ENCODE measurements around the gene SLK.

Gene SLK

GRCh38 chr10:104002911-104003310 is 36.0 kb downstream of the SLK start:
- Histone ChIP-seq H3K79me2 (ENCODE audit: insufficient read depth, low read length) (no peaks in the 10 kb centered on the region), H2AFZ (ENCODE audit: low read depth, low read length, severe bottlenecking) (no peak overlapping the region), H3K4me3 (ENCODE audit: insufficient read depth, low read length, poor library complexity, severe bottlenecking) (no peak overlapping the region), H4K20me1 (ENCODE audit: low read depth, low read length) (no peaks in the 10 kb centered on the region), H3F3A (ENCODE audit: insufficient read depth) (no peaks in the 10 kb centered on the region), H3K9me3 (ENCODE audit: insufficient read depth, low read length) (no peaks in the 10 kb centered on the region), H3K9me2 (replicated peaks; ENCODE audit: insufficient read depth, low read length) (no peaks in the 10 kb centered on the region), H3K9ac (ENCODE audit: low read length) (no peak overlapping the region), H3K36me3 (ENCODE audit: low read length) (peaks cover 28% of the 10 kb centered on the region; the same call in 1 of the 2 replicates), H3K4me2 (ENCODE audit: low read depth, low read length, poor library complexity, severe bottlenecking) (no peak overlapping the region), H3K27ac (ENCODE audit: low read depth, low read length) (no peak overlapping the region), H3K27me3 (ENCODE audit: low read length) (no peaks in the 10 kb centered on the region)
- no peak for TF ChIP-seq EZH2phosphoT487 (conservative IDR thresholded peaks at IDR 0.05; ENCODE audit: low read length)

GRCh38 chr10:104005172-104005863 is 38.4 kb downstream of the SLK start:
- Histone ChIP-seq H3F3A (ENCODE audit: insufficient read depth) (no peaks in the 10 kb centered on the region), H3K4me2 (ENCODE audit: low read depth, low read length, poor library complexity, severe bottlenecking) (no peak overlapping the region), H2AFZ (ENCODE audit: low read depth, low read length, severe bottlenecking) (no peak overlapping the region), H3K27me3 (ENCODE audit: low read length) (no peaks in the 10 kb centered on the region), H3K79me2 (ENCODE audit: insufficient read depth, low read length) (no peaks in the 10 kb centered on the region), H3K9ac (ENCODE audit: low read length) (no peak overlapping the region), H4K20me1 (ENCODE audit: low read depth, low read length) (no peaks in the 10 kb centered on the region), H3K9me2 (replicated peaks; ENCODE audit: insufficient read depth, low read length) (no peaks in the 10 kb centered on the region), H3K4me3 (ENCODE audit: insufficient read depth, low read length, poor library complexity, severe bottlenecking) (no peak overlapping the region), H3K9me3 (ENCODE audit: insufficient read depth, low read length) (no peaks in the 10 kb centered on the region), H3K36me3 (ENCODE audit: low read length) (peaks cover 32% of the 10 kb centered on the region; the same call in 1 of the 2 replicates), H3K27ac (ENCODE audit: low read depth, low read length) (no peak overlapping the region)
- TF ChIP-seq CTCF (IDR thresholded peaks at IDR 0.05; ENCODE audit: insufficient read depth, low read length, poor library complexity, severe bottlenecking) (no peak), EZH2phosphoT487 (conservative IDR thresholded peaks at IDR 0.05; ENCODE audit: low read length) (no peak)

GRCh38 chr10:104011904-104012303 is 45.0 kb downstream of the SLK start:
- Histone ChIP-seq H3K27ac (ENCODE audit: low read depth, low read length) (no peak overlapping the region), H3K9me3 (ENCODE audit: insufficient read depth, low read length) (no peaks in the 10 kb centered on the region), H3K4me3 (ENCODE audit: insufficient read depth, low read length, poor library complexity, severe bottlenecking) (no peak overlapping the region), H2AFZ (ENCODE audit: low read depth, low read length, severe bottlenecking) (no peak overlapping the region), H3F3A (ENCODE audit: insufficient read depth) (no peaks in the 10 kb centered on the region), H3K9me2 (replicated peaks; ENCODE audit: insufficient read depth, low read length) (no peaks in the 10 kb centered on the region), H3K9ac (ENCODE audit: low read length) (no peak overlapping the region), H4K20me1 (ENCODE audit: low read depth, low read length) (no peaks in the 10 kb centered on the region), H3K79me2 (ENCODE audit: insufficient read depth, low read length) (no peaks in the 10 kb centered on the region), H3K36me3 (ENCODE audit: low read length) (peaks cover 22% of the 10 kb centered on the region; the same call in 1 of the 2 replicates), H3K4me2 (ENCODE audit: low read depth, low read length, poor library complexity, severe bottlenecking) (no peak overlapping the region), H3K27me3 (ENCODE audit: low read length) (no peaks in the 10 kb centered on the region)
- no peak for TF ChIP-seq EZH2phosphoT487 (conservative IDR thresholded peaks at IDR 0.05; ENCODE audit: low read length)
- TF ChIP-seq CTCF (IDR thresholded peaks at IDR 0.05; ENCODE audit: insufficient read depth, low read length, poor library complexity, severe bottlenecking), result no peak

GRCh38 chr10:104013489-104013888 is 46.5 kb downstream of the SLK start:
- Histone ChIP-seq H3K9me2 (replicated peaks; ENCODE audit: insufficient read depth, low read length) (no peaks in the 10 kb centered on the region), H3K27me3 (ENCODE audit: low read length) (no peaks in the 10 kb centered on the region), H3K9me3 (ENCODE audit: insufficient read depth, low read length) (no peaks in the 10 kb centered on the region), H3K4me2 (ENCODE audit: low read depth, low read length, poor library complexity, severe bottlenecking) (no peak overlapping the region), H3K4me3 (ENCODE audit: insufficient read depth, low read length, poor library complexity, severe bottlenecking) (no peak overlapping the region), H3K36me3 (ENCODE audit: low read length) (peaks cover 17% of the 10 kb centered on the region; the same call in 1 of the 2 replicates), H2AFZ (ENCODE audit: low read depth, low read length, severe bottlenecking) (no peak overlapping the region), H3K9ac (ENCODE audit: low read length) (no peak overlapping the region), H3F3A (ENCODE audit: insufficient read depth) (no peaks in the 10 kb centered on the region), H3K79me2 (ENCODE audit: insufficient read depth, low read length) (no peaks in the 10 kb centered on the region), H3K27ac (ENCODE audit: low read depth, low read length) (no peak overlapping the region), H4K20me1 (ENCODE audit: low read depth, low read length) (no peaks in the 10 kb centered on the region)
- TF ChIP-seq EZH2phosphoT487 (conservative IDR thresholded peaks at IDR 0.05; ENCODE audit: low read length) (no peak), CTCF (IDR thresholded peaks at IDR 0.05; ENCODE audit: insufficient read depth, low read length, poor library complexity, severe bottlenecking) (no peak)
